GM18511 (cell line): Measurements from ENCODE around the gene HOXD11.

Source experiments
- ATAC-seq: cut with Tn5 transposase; IDR thresholded peaks from one replicate; pipeline ENCODE4 v1.9.1; 2021; ENCODE audit warnings: mild to moderate bottlenecking, moderate library complexity; ENCODE audit not compliant: unreplicated experiment

Gene HOXD11

GRCh38 chr2:176081376-176081836 is 25.7 kb upstream of the HOXD11 start:
- no peak for ATAC-seq

GRCh38 chr2:176081837-176082524 is 25.1 kb upstream of the HOXD11 start:
- no peak for ATAC-seq

GRCh38 chr2:176082525-176082823 is 24.6 kb upstream of the HOXD11 start:
- no peak for ATAC-seq

- ATAC-seq, result no peak
Measured at GRCh38 chr2:176082824-176083751, 24.0 kb upstream of the HOXD11 start.

- ATAC-seq, result no peak
Measured at GRCh38 chr2:176083796-176084261, 23.3 kb upstream of the HOXD11 start, which contains the start of gene EVX2. Gene EVX2, minus strand, starts transcription at chr2:176083962. Its CDS starts 186 bp downstream, at chr2:176083776.

GRCh38 chr2:176084611-176085119 is 22.4 kb upstream of the HOXD11 start:
- ATAC-seq, result no peak

GRCh38 chr2:176085120-176085788 is 21.8 kb upstream of the HOXD11 start:
- ATAC-seq, result no peak

GRCh38 chr2:176085861-176086771 is 21.0 kb upstream of the HOXD11 start:
- ATAC-seq, result no peak

GRCh38 chr2:176087330-176088047 is 19.6 kb upstream of the HOXD11 start:
- ATAC-seq, result no peak

GRCh38 chr2:176088048-176088936 is 18.8 kb upstream of the HOXD11 start:
- ATAC-seq, result no peak

- no peak for ATAC-seq
Measured at GRCh38 chr2:176088937-176089842, 17.9 kb upstream of the HOXD11 start.

GRCh38 chr2:176089843-176090395 is 17.2 kb upstream of the HOXD11 start:
- ATAC-seq, result no peak

GRCh38 chr2:176090862-176091261 is 16.2 kb upstream of the HOXD11 start:
- no peak for ATAC-seq

GRCh38 chr2:176091329-176092258 is 15.5 kb upstream of the HOXD11 start:
- ATAC-seq, result no peak

GRCh38 chr2:176092270-176093144 is 14.6 kb upstream of the HOXD11 start, which contains the start of gene HOXD13:
Gene HOXD13, plus strand, starts transcription at chr2:176092721. Its CDS starts 170 bp downstream, at chr2:176092891.
- no peak for ATAC-seq
